ENCODE results near the gene CEP57L1.
"Not testable (repeated sequence)": the region's sequence is repeated elsewhere in the genome, so short reads cannot be mapped to it uniquely, and the experiment has no call there.

Gene CEP57L1

DNA sequence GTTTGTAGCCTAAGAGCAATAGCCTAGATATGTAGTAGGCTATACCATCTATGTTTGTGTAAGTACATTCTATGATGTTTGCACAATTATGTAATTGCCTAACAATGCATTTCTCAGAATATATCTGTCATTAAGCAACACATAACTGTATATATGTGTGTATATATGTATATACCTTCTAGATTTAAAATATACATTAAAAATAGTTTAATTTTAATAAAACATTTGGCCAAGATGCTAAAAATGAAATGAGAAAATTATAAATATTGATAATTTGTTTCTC lies 21.2 kb upstream of the CEP57L1 start:
- DNase-seq (ENCODE audit: low read depth): no peak

DNA sequence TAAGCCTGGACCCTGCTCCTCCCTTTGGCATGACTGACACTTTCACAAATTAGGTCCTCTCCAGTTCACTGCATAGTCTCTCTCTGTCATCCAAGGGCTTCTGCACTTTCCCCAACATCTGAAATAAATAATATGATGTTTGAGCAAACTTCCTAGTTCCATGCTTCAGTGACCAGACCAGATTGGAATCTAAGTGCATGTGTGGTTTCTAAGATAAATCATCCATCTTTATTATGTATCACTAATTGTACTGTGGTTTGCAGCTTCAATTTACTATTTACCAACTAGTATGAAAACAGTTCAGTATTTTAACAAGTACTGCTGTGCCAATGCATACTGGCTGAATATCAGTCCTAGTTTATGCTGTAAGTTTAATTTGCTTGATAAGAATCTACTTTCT lies 19.4 kb upstream of the CEP57L1 start:
- DNase-seq (ENCODE audit: low read depth): no peak

DNA sequence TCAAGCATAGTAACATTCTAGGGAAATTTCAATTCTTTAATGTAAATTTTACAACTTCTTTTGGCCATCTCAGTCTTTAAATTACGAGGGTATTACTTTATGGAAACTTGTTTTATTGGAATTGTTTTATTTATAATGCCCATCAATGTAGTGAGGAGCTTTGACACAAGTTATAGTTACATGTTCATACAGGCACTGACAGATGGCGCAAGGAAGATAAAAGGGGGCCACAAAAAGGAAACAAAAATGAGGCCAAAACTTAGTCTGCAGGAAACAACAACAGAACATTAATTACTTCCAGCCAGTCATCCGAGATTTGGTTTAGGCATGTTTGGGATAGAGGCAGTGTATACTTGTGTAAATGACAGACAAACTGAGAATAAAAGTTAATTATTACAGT lies 18.9 kb upstream of the CEP57L1 start:
- DNase-seq (ENCODE audit: low read depth): no peak

DNA sequence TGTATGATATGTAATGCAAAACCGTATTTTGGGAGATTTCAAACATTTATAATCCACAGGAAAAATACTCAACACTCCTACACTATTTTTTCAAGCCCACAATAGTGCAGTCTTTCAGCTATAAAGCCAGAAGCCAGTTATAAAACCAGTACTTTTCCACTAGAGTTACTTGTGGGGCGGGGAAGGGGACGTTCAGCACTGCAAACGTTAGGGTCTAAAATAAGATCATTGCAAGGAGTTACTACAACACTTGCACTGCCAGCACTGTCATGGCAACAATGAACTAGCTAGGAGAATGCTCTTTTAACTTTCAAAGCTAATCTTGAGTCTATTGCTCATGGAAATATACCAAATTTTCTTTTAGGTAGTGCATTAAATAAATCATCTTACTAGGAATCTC lies 15.3 kb upstream of the CEP57L1 start:
- no peak for DNase-seq (ENCODE audit: low read depth)

DNA sequence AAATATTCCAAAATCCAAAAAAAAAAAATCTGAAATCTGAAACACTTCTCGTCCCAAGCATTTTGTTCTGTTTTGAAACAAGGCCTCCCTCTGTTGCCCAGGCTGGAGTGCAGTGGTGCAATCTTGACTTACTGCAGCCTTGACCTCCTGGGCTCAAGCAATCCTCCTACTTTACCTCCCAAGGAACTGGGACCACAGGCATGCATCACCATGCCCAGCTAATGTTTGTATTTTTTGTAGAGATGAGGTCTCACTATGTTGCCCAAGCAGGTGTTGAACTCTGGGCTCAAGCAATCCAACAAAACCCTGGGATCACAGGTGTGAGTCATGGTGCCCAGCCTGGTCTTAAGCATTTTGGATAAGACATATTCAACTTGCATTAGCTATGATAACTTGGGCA lies 14.3 kb upstream of the CEP57L1 start:
- no peak for DNase-seq (ENCODE audit: low read depth)

DNA sequence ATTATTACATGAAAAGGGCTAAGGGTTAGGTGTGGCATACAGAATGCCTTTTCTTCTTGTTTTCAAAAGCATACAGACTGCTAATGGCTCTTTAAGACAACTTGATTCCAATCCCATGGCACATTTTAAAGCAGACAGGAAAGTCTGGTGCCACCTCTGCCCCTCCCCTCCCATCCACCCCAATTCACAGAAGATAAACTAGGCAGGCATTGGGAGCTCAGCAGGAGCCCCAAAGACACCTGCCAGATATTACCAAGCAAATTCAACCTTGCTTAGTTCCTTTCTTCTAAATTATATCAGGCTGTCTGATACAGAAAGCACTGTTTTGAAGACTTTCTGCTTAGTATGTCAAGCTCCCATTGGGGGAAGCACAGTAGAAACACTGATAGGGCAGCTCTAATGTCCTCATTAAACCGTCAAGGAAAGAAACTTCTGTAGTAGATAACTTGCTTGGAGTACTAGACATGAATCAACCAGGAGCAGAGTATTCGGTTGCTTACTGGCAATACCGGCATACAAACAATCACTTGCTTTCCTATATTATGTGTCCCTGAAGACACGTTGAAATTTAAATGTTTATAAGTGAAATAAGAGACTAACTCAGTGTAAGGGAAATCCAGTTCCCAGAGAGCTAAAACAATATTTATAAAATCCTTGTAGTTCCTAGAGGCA lies 13.7 kb upstream of the CEP57L1 start:
- DNase-seq (ENCODE audit: low read depth): no peak

DNA sequence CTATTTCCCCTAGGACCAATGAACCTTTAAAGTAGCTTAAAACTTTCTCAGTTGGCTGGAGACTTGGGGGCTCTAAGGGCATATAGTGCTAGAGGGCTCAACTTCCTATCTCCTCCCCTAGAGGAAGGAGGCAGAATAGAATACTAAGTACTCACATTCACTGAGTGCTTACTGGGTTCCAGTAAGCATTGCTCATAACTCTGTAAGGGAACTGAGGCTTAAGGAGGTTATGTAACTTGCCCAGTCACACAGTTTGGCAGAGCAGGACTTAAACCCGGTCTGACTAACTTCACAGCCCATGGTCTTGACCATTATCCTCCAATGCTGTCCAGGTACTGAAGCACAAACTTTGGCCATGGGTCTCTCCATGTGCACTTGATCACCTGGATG lies 13.1 kb upstream of the CEP57L1 start:
- DNase-seq (ENCODE audit: low read depth): no peak

DNA sequence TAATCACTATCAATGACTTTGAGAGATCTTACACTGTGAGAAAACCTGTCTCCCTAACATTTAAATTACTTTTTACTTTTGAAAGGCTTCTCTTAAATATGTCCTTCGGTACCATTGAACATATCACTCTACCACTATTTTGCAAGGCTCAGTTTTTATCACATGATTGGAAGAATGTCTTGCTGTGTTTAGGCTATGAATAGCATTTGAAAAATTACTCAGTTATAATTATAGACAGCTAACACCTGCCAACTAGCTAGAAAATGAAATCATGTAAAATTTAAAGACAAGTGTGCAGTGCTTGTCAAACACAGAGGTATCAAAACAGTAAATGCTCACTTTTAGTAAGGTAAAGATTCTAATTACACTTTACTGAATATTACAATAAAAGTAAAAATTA lies 11.7 kb upstream of the CEP57L1 start:
- DNase-seq (ENCODE audit: low read depth): no peak

DNA sequence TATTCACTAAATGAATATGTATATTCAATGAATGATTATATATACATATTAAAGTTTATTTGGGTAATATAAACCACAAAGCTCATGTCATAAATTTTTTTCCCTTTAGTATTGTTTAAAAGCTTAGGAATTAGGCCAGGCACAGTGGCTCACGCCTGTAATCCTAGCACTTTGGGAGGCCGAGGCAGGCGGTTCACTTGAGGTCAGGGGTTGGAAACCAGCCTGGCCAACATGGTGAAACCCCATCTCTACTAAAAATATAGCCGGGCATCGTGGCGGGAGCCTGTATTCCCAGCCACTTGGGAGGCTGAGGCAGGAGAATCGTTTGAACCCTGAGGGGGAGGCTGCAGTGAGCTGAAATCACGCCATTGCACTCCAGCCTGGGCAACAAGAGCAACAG lies 11.2 kb upstream of the CEP57L1 start:
- DNase-seq (ENCODE audit: low read depth): not testable (repeated sequence)

DNA sequence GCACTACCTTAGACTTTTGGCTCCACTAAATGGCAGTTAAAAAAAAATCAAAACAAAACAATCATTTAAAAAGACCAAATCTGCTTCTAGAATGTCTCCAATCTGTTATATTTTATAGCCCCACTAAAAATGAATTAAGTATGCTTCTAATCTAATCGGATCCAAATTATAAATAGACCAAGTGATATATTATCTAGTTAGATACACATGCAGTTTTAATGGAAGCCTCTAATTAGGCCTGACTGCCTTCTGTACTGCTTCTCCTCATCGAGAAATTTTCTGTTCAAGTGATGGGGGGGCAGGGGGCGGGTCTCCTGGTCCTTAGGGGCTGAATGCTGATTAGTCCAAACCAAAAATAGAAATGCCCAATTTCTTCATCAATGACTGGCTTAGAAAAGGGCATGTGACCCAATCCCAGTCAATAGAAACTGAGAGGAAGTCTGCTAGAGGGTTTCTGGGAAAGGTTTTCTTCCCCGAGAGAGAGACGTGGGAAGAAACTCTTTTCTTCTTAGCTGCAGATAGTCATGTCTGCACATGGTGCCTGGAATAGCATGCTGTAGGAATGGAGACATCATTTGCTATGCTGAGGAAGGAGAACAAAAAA lies 7.5 kb upstream of the CEP57L1 start:
- DNase-seq (ENCODE audit: low read depth): no peak

DNA sequence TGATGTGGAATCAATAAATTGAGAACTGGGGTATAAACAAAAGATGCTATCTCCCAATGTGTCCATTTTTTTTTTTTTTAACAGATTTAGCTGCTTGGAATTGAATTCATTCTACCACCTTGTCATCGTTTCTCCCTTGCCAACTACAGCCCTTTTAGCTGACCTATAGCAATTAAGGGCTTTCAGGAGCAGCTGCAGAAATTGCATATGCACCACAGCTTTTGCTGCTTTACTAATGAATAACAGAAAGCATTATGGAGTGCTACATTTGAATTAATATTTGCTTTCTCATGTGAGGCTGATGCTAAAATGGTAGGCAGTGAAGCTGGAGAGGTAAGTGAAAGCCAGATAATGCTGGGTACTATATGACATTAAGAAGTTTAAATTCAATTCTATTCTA lies 6.3 kb upstream of the CEP57L1 start:
- DNase-seq (ENCODE audit: low read depth): no peak

DNA sequence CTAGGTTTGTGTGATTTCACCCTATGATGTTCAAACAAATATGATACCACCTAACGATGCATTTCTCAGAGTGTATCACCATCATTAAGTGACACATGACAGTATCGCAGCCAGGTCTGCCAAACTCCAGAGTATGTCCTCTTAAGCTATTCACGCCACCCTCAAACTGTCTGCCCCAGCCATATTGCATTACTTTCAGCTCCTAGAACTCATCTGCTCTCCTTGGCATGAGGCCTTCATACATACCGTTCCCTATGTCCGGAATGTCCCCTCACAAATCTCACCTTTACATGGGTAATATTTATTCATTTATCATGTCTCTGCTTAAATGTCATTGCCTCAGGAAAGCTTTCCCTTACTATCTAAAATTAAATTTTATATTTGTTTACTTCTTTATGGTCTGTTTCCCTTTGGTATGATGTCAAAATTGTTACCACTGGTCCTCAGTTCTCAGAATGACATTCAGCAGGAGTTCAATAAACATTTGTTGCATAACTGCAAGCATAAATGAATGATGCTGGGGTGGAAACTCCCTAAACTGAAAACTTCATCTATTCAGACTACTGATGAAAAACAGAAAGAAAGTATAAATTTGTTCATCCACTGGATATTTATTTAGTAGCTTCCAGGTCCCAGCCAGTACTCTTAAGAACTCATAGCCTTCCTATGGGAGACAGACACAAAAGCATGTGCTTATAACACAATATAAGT lies 3.8 kb upstream of the CEP57L1 start:
- DNase-seq (ENCODE audit: low read depth): no peak

DNA sequence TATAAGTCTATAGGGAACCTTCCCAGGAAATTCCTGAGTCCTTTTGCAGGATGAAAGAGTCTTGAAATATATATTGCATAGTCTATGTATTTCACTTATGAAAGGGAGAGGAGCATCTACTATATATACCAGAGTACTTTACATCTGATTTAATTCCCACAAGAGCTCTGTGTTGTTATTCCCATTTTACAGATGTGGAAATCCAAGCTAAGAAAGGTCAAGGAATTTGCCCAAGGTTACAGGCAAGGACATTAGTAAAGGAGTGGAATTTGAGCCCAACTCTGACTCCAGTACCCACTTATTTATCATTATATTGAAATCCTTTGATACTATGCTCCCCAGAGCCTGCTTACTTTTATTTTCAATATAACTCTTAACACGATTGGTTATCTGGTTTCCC lies 3.2 kb upstream of the CEP57L1 start:
- no peak for DNase-seq (ENCODE audit: low read depth)

DNA sequence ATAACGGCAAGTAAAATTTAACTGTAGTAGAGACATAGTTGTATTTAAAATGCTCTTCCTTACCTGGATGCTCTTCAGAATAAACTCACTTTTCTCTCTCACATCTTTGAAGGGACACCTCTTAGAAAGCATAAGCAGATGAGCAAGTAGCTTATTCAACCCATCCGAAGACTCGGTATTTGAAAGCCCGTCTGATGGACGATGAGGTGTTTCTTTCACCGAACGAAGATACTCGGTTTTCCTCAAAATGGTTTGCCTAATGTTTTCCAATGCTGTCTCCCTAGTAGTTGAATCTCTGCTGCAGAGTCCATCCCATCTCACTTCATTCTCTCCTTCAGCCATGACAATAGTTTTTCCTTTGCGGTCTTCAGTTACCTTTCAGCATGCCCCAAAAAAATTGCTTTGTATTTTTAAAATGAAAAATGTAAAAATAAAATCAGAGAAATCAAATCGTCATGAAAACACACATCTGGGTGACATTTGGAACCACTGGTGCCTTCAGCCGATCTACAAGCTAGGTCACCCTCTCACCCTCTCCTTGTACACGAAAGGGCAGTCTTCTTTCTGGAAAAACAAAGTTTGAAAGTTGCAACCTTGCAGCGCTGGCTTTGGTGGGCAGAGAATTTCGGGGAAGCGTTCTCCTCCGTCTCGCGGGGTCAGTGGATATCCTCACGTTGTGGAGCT lies 1.4 kb upstream of the CEP57L1 start:
- no peak for DNase-seq (ENCODE audit: low read depth)

DNA sequence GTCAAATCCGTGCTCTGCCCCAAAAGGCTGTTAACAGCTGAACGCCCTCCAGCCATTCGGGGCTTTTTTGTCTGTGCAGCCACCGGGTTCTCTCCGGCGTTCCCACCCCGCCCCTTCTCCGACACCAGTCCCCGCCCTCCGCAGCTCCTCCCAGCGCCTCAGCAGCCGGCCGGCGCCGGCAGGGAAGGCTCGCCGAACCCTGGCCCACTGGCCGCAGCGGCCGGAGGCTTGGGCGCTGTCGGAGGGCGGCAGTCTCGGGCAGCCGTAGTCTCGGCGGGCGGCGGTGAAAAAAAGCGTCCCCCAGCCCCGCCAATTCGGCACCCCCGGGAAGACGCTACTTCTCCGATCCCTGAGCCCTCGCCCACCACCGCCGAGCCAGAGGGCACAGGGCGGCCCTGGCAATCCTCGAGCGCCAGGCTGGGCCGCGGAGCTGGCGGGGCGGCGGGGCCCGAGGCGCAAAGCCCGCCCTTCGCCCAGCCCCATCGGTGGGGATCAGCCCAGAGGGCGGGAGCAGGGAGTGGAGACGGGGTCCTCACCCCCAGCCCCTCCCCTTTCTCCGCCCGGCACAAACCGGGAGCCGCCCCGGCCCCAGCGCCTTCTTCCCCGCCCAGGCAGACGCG lies 781 bp upstream of the CEP57L1 start, which contains the start of gene SESN1:
TSS of gene SESN1 (minus strand) at position 431 of the 620 bp plus-strand sequence. CDS start 773 bp downstream, outside the sequence.
- DNase-seq (ENCODE audit: low read depth): peak; percentile 64

DNA sequence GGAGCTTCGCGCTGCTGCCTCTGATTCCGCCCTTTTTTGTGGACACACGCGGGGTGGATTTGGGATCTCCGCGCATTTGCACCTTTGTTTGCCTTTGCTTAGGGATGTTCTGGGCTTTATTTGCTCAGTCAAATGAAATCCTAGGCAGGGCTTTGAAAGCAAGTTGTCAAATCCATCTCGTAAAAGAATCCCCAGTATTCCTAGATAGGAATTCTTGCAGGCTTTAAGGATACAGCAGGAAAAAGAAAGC lies 453 bp downstream of the CEP57L1 start:
- no peak for DNase-seq (ENCODE audit: low read depth)

DNA sequence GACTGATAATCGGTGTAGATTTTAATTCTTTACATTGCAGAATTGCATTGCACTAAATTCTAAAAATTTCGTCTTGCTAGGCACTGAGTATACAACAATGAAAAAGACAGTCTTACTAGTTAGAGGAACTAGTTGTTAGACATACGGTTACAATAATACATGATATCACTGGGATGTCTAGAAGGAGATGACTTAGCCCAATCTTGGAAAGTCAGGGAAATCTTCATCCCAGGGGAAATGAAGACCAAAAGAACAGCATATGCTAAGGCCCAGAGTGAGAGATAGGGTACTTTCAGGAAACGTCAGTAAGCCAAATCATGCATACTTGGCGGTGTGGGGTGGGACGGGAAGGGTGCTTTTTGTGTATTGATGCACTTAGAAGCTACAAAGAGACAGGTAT lies 901 bp downstream of the CEP57L1 start:
- DNase-seq (ENCODE audit: low read depth): no peak

DNA sequence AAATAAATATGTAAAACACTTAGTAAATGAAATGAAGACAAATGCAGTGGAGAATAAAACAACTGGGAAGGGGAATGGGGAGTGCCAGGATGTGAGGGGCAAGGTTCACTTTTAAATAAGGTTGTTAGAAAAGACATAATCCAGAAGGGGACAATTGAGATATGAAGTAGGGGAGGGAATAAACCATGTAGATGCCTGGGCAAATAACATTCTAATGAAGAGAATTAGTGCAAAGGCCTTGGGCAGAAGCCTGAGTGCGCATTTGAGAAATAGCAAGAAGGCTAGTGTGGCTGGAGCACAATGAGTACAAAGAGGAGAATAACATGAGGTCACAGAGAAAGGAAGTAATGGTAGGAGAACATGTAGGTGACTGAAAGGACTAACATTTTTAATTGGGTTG lies 2.4 kb downstream of the CEP57L1 start:
- no peak for DNase-seq (ENCODE audit: low read depth)

DNA sequence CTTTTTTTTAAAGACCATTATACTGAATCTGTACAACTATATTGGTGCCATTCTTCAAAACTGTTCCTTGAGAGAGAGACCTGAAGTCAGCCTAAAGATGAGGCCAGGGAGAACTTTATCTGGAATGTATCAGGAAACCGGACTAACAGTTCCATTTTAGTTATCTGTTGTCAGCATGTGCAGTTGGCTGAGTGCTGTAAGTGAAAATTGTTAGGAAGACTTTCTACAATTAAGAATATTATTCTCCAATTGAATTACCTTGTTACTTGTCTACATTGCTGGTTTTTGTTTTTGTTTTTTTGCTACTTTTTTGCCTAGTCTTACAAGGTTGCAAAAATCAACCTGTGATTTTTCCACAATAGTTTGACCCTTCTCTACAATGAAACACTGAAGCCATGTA lies 7.5 kb downstream of the CEP57L1 start:
- no peak for DNase-seq (ENCODE audit: low read depth)

DNA sequence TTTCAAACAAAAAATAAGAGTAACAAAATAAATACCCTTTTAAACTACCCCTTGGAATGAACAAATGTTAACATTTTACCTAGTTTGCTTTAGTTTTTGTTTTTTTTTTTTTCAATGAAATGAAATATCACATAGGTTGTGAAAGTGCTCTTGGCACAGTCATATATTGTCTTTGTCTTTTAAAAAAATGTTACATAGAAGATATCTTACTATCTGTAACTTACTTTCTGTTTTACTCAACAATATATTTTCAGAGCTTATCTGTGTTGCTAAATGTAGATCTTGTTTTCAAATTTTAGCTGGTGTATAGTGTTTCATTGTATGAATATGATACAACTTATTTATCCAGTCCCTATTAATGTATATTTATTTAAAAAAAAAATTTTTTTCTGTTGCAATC lies 8.6 kb downstream of the CEP57L1 start:
- DNase-seq (ENCODE audit: low read depth): no peak

DNA sequence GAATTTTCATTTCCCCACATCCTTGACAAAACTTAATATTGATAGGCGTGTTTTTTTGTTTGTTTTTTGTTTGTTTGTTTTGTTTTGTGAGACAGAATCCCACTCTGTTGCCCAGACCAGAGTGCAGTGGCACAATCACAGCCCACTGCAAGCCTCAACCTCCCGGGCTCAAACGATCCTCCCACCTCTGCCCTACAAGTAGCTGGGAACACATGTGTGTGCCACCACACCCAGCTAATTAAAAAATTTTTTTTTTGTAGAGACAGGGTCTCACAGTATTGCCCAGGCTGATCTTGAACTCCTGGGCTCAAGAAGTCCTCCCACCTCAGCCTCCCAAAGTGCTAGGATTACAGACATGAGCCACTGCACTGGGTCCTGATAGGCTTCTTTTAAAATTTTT lies 9.2 kb downstream of the CEP57L1 start:
- no peak for DNase-seq (ENCODE audit: low read depth)

DNA sequence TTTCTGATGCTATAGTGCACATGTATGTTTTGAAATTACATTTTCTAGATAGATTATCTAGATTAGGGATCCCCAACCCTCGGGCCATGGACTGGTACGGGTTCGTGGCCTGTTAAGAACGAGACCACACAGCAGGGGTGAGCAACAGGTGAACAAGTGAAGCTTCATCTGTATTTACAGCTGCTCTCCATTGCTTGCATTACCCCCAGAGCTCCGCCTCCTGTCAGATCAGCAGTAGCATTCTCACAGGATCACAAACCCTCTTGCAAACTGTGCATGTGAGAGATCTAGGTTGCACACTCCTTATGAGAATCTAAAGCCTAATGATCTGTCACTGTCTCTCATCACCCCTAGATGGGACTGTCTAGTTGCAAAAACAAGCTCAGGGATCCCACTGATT lies 10.4 kb downstream of the CEP57L1 start:
- DNase-seq (ENCODE audit: low read depth): no peak

DNA sequence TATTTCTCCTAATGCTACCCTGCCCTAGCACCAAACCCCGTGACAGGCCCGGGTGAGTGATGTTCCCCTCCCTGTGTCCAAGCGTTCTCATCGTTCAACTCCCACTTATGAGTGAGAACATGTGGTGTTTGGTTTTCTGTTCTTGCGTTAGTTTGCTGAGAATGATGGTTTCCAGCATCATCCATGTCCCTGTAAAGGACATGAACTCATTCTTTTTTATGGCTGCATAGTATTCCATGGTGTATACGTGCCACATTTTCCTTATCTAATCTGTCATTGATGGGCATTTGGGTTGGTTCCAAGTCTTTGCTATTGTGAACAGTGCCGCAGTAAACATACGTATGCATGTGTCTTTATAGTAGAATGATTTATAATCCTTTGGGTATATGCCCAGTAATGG lies 14.4 kb downstream of the CEP57L1 start:
- DNase-seq (ENCODE audit: low read depth): not testable (repeated sequence)

All from stimulated activated CD8-positive, alpha-beta memory T cell treated with anti-CD3 and anti-CD28 coated beads, Interleukin-15, amount 100 ng/mL, for 1 hour (primary cell).